NOMO-1 (cell line): ENCODE measurements around the gene TEAD4.
"Not testable (repeated sequence)": the region's sequence is repeated elsewhere in the genome, so short reads cannot be mapped to it uniquely, and the experiment has no call there.

Source experiments
- DNase-seq, 2 experiments: peaks; one replicate each; lab custom pipeline; 2025; ENCODE audit not compliant: unreplicated experiment in 2 of 2; lab: John Stamatoyannopoulos, UW

The TEAD4 gene

GRCh38 chr12:3045494-3045893 lies 86.3 kb downstream of the TEAD4 start:
- DNase-seq, result no peak

- DNase-seq, result no peak
Measured at GRCh38 chr12:3045989-3046388, 86.8 kb downstream of the TEAD4 start.

- no peak for DNase-seq
Measured at GRCh38 chr12:3046441-3047200, 87.4 kb downstream of the TEAD4 start.

- no peak for DNase-seq
Measured at GRCh38 chr12:3047961-3048360, 88.8 kb downstream of the TEAD4 start.

GRCh38 chr12:3048540-3048939 lies 89.3 kb downstream of the TEAD4 start:
- no peak for DNase-seq

- DNase-seq, result no peak
Measured at GRCh38 chr12:3049176-3049575, 90.0 kb downstream of the TEAD4 start.

- no peak for DNase-seq
Measured at GRCh38 chr12:3049611-3050249, 90.5 kb downstream of the TEAD4 start.

GRCh38 chr12:3054374-3054773 lies 95.2 kb downstream of the TEAD4 start:
- no peak for DNase-seq

GRCh38 chr12:3055026-3055703 lies 96.0 kb downstream of the TEAD4 start:
- DNase-seq, result no peak

GRCh38 chr12:3055704-3056467 lies 96.7 kb downstream of the TEAD4 start:
- DNase-seq, result no peak

- no peak for DNase-seq
Measured at GRCh38 chr12:3061059-3061458, 101.9 kb downstream of the TEAD4 start.

GRCh38 chr12:3061501-3062215 lies 102.5 kb downstream of the TEAD4 start:
- DNase-seq, result no peak

- no peak for DNase-seq
Measured at GRCh38 chr12:3065300-3065699, 106.1 kb downstream of the TEAD4 start.

- DNase-seq, result not testable (repeated sequence)
Measured at GRCh38 chr12:3065846-3066245, 106.6 kb downstream of the TEAD4 start.

GRCh38 chr12:3069714-3070113 lies 110.5 kb downstream of the TEAD4 start:
- no peak for DNase-seq

- no peak for DNase-seq
Measured at GRCh38 chr12:3071107-3071506, 111.9 kb downstream of the TEAD4 start.

GRCh38 chr12:3071710-3072109 lies 112.5 kb downstream of the TEAD4 start:
- no peak for DNase-seq

GRCh38 chr12:3073438-3074250 lies 114.4 kb downstream of the TEAD4 start:
- DNase-seq, result peak; percentile 47 to 53

- DNase-seq, result no peak
Measured at GRCh38 chr12:3075315-3075714, 116.1 kb downstream of the TEAD4 start.
